ENCODE results near the gene FGF18.

DNA sequence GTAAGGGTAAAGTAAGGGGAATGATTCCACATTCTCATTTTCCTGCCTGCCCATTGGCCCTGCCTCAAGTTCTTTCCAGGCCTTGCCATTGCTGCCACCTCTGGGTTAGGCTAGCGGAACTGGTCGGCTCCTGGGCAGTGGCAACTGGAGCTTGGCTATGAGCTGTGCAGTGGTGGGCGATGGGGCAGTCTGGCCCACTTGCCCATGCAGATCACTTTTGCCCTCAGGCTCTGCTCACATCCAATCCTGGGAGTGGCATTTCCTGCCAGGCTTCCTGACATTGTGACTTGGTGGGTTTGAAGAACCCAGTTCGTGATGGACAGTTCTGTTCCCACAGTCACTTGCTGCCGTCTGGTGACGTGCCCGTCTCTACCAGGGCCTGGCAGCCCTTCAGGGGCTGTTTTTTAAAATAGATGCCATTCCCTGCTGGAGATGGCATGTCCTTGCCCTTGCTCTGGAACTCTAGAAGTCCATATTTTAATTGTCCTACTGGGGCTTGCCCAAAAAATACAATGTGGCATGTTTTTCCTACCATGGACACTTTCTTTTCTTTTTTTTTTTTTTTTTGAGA is 86.1 kb downstream of the FGF18 start:
- TF ChIP-seq, protein P1, sequence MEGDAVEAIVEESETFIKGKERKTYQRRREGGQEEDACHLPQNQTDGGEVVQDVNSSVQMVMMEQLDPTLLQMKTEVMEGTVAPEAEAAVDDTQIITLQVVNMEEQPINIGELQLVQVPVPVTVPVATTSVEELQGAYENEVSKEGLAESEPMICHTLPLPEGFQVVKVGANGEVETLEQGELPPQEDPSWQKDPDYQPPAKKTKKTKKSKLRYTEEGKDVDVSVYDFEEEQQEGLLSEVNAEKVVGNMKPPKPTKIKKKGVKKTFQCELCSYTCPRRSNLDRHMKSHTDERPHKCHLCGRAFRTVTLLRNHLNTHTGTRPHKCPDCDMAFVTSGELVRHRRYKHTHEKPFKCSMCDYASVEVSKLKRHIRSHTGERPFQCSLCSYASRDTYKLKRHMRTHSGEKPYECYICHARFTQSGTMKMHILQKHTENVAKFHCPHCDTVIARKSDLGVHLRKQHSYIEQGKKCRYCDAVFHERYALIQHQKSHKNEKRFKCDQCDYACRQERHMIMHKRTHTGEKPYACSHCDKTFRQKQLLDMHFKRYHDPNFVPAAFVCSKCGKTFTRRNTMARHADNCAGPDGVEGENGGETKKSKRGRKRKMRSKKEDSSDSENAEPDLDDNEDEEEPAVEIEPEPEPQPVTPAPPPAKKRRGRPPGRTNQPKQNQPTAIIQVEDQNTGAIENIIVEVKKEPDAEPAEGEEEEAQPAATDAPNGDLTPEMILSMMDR (IDR thresholded peaks at IDR 0.05): no peak
- TF ChIP-seq POLR2A (IDR thresholded peaks at IDR 0.05) (no peak), EP300 (IDR thresholded peaks at IDR 0.05) (no peak), POLR2AphosphoS5 (IDR thresholded peaks at IDR 0.05) (no peak)

Data from sigmoid colon (tissue), 4 donors.